OCI-LY7 (cell line): ENCODE results near the gene CRHR1. TPM values are rescaled to one million over a fixed set of nuclear protein-coding genes. Genes with fewer than 3 reads are reported as not detected.

ENCODE experiments used
- BruUV-seq: library from RNA; stranded (reverse); fragments of 400-500 nt; replicated peaks from 2 replicates; lab custom pipeline; 2021; lab: Mats Ljungman, UMichigan
- CTCF ChIA-PET: fragments of 300-600 bp; sonication (Branson Sonifier 250); formaldehyde crosslinking; loops from one replicate; lab custom pipeline; 2022; ENCODE audit warnings: antibody characterized with exemption; ENCODE audit not compliant: unreplicated experiment; lab: Charles Lee
- POLR2A ChIA-PET: fragments of 300-600 bp; sonication (Branson Sonifier 250); formaldehyde crosslinking; loops from one replicate; lab custom pipeline; 2022; ENCODE audit warnings: antibody characterized with exemption; lab: Charles Lee
- DNase-seq: peaks from one replicate; pipeline ENCODE4 v3.0.0-alpha.2; 2015; ENCODE audit warnings: low spot score
- H2AFZ ChIP-seq: fragments of 200-600 bp; sonication (generic), shearing (Covaris generic); 2 replicates; pipeline ENCODE4 v1.6.1; 2014; ENCODE audit warnings: mild to moderate bottlenecking, antibody characterized with exemption, low read length, moderate library complexity
- H3K27ac ChIP-seq: fragments of 200-600 bp; sonication (generic); 2 replicates; pipeline ENCODE4 v1.5.1; 2014; ENCODE audit warnings: mixed run types, low read depth, mild to moderate bottlenecking, moderate library complexity, low read length, inconsistent platforms; ENCODE audit not compliant: poor library complexity, severe bottlenecking
- H3K36me3 ChIP-seq: fragments of 200-600 bp; sonication (generic); 2 replicates; pipeline ENCODE4 v1.6.1; 2014; ENCODE audit warnings: mild to moderate bottlenecking, antibody characterized with exemption, low read length, moderate library complexity, mixed read lengths; ENCODE audit not compliant: insufficient read depth
- H3K4me1 ChIP-seq: fragments of 200-600 bp; sonication (generic); 2 replicates; pipeline ENCODE4 v1.5.1; 2014; ENCODE audit warnings: mild to moderate bottlenecking, low read length; ENCODE audit not compliant: insufficient read depth, poor library complexity, severe bottlenecking
- H3K4me2 ChIP-seq: fragments of 200-600 bp; sonication (generic); 2 replicates; pipeline ENCODE4 v1.6.1; 2014; ENCODE audit warnings: mild to moderate bottlenecking, low read length
- H3K4me3 ChIP-seq: fragments of 200-600 bp; sonication (generic); 2 replicates; pipeline ENCODE4 v1.5.1; 2014; ENCODE audit warnings: mild to moderate bottlenecking, low read depth, low read length; ENCODE audit not compliant: poor library complexity, severe bottlenecking
- H3K79me2 ChIP-seq: fragments of 200-600 bp; sonication (generic); 2 replicates; pipeline ENCODE4 v1.6.1; 2016; ENCODE audit warnings: low read depth, mild to moderate bottlenecking, low read length, moderate library complexity, mixed read lengths; ENCODE audit not compliant: insufficient read depth
- H3K9me2 ChIP-seq: fragments of 200-600 bp; sonication (generic); 2 replicates; pipeline ENCODE4 v1.6.1; 2016; ENCODE audit warnings: mild to moderate bottlenecking, low read length, mixed read lengths; ENCODE audit not compliant: insufficient read depth
- H3K9me3 ChIP-seq: fragments of 200-600 bp; sonication (generic); 2 replicates; pipeline ENCODE4 v1.6.1; 2014; ENCODE audit warnings: mild to moderate bottlenecking, mixed run types, low read length, mixed read lengths
- H4K20me1 ChIP-seq: fragments of 200-600 bp; sonication (generic); 2 replicates; pipeline ENCODE4 v1.6.1; 2014; ENCODE audit warnings: mild to moderate bottlenecking, antibody characterized with exemption, low read length, moderate library complexity, mixed read lengths; ENCODE audit not compliant: insufficient read depth
- CTCF ChIP-seq: fragments of 200-600 bp; sonication (generic); conservative IDR thresholded peaks from 2 replicates; pipeline ENCODE4 v1.5.1; 2014; ENCODE audit warnings: mild to moderate bottlenecking, antibody characterized with exemption, low read length, moderate library complexity, mixed read lengths
- EZH2phosphoT487 ChIP-seq: fragments of 200-600 bp; sonication (generic); IDR thresholded peaks from 2 replicates; pipeline ENCODE4 v1.6.1; 2018; ENCODE audit warnings: low read depth, borderline replicate concordance, mild to moderate bottlenecking, mixed run types, antibody characterized with exemption, low read length, moderate library complexity, mixed read lengths
- intact Hi-C: fragments of 100-400 bp; cut with micrococcal nuclease; formaldehyde crosslinking; loops from one replicate; pipeline ENCODE4 v1.10.0; 2022; ENCODE audit not compliant: unreplicated experiment
- total RNA-seq, 2 experiments: library from RNA; depleted of rRNA in 1 of 2; stranded (reverse); fragments of >200 nt in 1 of 2; shearing (Covaris generic) in 1 of 2; gene quantifications; 2 replicates each; pipeline ENCODE4 v1.2.3, GENCODE V29; 2014 to 2022

Gene CRHR1
- total RNA-seq, 2 experiments from 2014 or later = not detected

DNA sequence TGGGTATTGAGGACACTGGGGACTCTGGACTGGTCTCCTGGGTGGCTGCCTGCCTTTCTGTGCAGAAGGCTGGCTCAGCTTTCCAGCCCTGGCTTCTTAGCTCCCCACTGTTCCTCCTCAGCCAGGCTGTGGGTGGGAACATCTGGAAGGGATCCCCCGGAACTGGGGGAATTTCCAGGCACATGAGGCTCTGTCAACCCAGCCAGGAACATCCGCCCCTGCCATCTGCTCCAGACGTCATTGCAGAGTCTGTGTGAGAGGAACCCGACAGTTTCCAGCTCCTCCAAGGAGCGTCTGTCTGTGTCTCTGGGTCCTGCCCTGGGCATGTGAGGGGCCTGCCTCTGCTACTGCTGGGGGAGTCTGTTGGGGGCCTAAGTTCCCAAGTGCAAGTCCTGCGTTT lies 36.2 kb upstream of the CRHR1 start:
- Histone ChIP-seq H3K4me1 (no peaks in the 10 kb centered on the region), H3K9me2 (no peaks in the 10 kb centered on the region), H3K36me3 (no peaks in the 10 kb centered on the region), H4K20me1 (no peaks in the 10 kb centered on the region), H3K9me3 (no peaks in the 10 kb centered on the region), H3K4me2 (no peak overlapping the region), H3K4me3 (no peak overlapping the region), H3K79me2 (no peaks in the 10 kb centered on the region), H3K27ac (no peak overlapping the region), H2AFZ (no peak overlapping the region)
- TF ChIP-seq EZH2phosphoT487 = no peak
- no peak for TF ChIP-seq CTCF
- BruUV-seq = no TSS peak
- no peak for DNase-seq
- intact Hi-C loops = no loop called here
- POLR2A ChIA-PET = no interaction called here
- CTCF ChIA-PET = no interaction called here

DNA sequence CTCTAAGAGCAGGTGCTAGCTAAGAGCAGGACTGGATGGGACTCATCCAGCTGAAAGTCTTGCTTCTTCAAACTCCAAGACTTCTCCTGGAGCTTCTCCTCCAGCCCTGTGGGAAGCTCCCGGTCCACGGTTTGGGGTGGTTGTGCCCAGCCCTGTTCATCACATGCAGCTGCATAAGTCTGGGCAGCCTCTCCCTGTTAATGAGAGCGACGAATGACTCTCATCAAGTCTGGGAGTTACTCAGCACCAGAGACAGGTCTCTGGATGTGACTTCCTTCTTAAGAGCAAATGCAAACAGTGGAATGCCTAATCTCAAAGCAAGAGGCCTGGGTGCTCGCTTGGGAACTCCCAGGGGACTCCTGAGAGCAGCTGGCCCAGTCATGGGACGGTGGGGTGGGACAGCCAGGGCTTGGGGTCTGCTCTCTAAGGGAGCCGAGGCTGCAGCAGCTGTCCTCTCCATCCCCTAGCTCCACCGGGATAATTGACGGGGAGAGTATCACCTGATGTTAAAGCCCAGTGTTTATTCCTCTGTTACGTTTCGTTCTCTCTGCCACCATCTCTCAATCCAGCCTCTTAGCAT lies 35.3 kb upstream of the CRHR1 start:
- Histone ChIP-seq H3K9me3 (no peaks in the 10 kb centered on the region), H2AFZ (no peak overlapping the region), H3K4me2 (no peak overlapping the region), H3K27ac (no peak overlapping the region), H3K79me2 (no peaks in the 10 kb centered on the region), H3K36me3 (no peaks in the 10 kb centered on the region), H3K9me2 (no peaks in the 10 kb centered on the region), H4K20me1 (no peaks in the 10 kb centered on the region), H3K4me3 (no peak overlapping the region), H3K4me1 (no peaks in the 10 kb centered on the region)
- POLR2A ChIA-PET = no interaction called here
- no peak for DNase-seq
- TF ChIP-seq EZH2phosphoT487 (no peak), CTCF (no peak)
- intact Hi-C loops = no loop called here
- CTCF ChIA-PET = no interaction called here
- no TSS peak for BruUV-seq

DNA sequence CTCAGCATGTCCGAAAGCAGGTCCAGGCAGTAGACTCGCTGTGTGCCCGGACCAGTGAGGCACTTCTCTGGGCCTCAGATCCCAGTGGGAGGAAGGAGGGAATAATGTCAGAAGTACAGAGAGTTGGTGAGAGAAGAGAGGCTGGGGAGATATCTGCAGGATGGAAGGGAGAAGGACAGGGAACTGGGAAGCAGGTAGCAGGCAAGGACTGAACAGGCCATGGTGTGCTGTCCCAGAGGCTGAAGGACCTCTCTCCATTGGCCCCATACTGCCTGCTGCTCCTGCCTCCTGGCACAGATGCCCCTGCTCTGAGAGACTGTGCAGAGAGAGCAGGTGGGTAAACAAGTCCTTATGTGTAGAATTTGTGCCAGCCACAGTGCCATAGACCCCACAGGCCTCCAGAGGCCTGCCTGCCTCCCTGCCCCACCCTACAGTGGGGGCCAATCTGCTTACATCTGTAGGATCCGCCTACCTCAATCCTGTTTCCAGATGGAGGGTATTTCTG lies 34.2 kb upstream of the CRHR1 start:
- H3K79me2 ChIP-seq = no peaks in the 10 kb centered on the region
- CTCF ChIA-PET = no interaction called here
- intact Hi-C loops = no loop called here

More for the DNA sequence above, 34.2 kb upstream of the CRHR1 start:
- POLR2A ChIA-PET = no interaction called here
- TF ChIP-seq CTCF (no peak), EZH2phosphoT487 (no peak)
- BruUV-seq = no TSS peak
- no peaks in the 10 kb centered on the region for H3K9me3 ChIP-seq
- no peak overlapping the region for H3K27ac ChIP-seq
- H2AFZ ChIP-seq = no peak overlapping the region
- no peaks in the 10 kb centered on the region for H3K4me1 ChIP-seq
- H3K9me2 ChIP-seq = no peaks in the 10 kb centered on the region
- no peak overlapping the region for H3K4me2 ChIP-seq
- no peak overlapping the region for H3K4me3 ChIP-seq
- no peaks in the 10 kb centered on the region for H3K36me3 ChIP-seq
- no peaks in the 10 kb centered on the region for H4K20me1 ChIP-seq
- DNase-seq = no peak
